Spleen (tissue), 7 donors: ENCODE data around the gene PUS10.

ENCODE experiments used
- POLR2A ChIP-seq, 3 donors: fragments of 450-650 bp; IDR thresholded peaks; one replicate each; pipeline ENCODE4 v1.5.1; 2017; ENCODE audit warnings: antibody characterized with exemption in 3 of 3, mild to moderate bottlenecking in 1 of 3
- TF ChIP-seq, protein P1 (sequence below), 11 experiments: fragments of 200-600 bp in 7 of 11; fragments of 450-650 bp in 4 of 11; sonication (generic) in 4 of 11; IDR thresholded peaks in 8 of 11; conservative IDR thresholded peaks in 3 of 11; 1 replicate in 7 of 11; 2 replicates in 4 of 11; pipeline versions ENCODE4 v1.4.0 to v1.8.0; 2016 to 2021; ENCODE audit warnings: antibody characterized with exemption in 11 of 11, inconsistent platforms in 4 of 11, mild to moderate bottlenecking in 1 of 11
- donor health status: DM: no; HTN: no; CAD: no; lungs with moderate emphysema.
- donor health status: DM: no; HTN: no; CAD: no.
- donor health status: DM: no; HTN: no; CAD: no.

DNA sequence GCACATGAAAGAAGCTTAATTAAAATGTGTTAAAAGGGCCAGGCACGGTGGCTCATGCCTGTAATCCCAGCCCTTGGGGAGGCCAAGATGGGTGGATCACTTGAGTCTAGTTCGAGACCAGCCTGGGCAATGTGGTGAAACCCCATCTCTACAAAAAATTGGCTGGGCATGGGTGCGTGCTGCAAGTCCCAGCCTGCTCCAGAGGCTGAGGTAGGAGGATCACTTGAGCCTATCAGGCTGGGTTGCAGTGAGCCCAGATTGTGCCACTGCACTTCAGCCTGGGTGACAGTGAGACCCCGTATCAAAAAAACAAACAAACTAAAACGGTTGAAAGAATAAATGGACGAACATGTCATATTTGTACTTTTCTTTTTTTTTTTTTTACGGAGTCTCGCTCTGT, 110.7 kb downstream of the PUS10 start:
- TF ChIP-seq, protein P1, sequence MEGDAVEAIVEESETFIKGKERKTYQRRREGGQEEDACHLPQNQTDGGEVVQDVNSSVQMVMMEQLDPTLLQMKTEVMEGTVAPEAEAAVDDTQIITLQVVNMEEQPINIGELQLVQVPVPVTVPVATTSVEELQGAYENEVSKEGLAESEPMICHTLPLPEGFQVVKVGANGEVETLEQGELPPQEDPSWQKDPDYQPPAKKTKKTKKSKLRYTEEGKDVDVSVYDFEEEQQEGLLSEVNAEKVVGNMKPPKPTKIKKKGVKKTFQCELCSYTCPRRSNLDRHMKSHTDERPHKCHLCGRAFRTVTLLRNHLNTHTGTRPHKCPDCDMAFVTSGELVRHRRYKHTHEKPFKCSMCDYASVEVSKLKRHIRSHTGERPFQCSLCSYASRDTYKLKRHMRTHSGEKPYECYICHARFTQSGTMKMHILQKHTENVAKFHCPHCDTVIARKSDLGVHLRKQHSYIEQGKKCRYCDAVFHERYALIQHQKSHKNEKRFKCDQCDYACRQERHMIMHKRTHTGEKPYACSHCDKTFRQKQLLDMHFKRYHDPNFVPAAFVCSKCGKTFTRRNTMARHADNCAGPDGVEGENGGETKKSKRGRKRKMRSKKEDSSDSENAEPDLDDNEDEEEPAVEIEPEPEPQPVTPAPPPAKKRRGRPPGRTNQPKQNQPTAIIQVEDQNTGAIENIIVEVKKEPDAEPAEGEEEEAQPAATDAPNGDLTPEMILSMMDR (IDR thresholded peaks at IDR 0.05 in 8 of 11, conservative IDR thresholded peaks at IDR 0.05 in 3 of 11): no peak
- no peak for TF ChIP-seq POLR2A (IDR thresholded peaks at IDR 0.05)
